Activated naive CD8-positive, alpha-beta T cell treated with anti-CD3 and anti-CD28 coated beads, Interleukin-2, amount 50 U/mL, for 16 hours (primary cell): ENCODE data around the gene SAMM50.

ENCODE experiments used
- DNase-seq: peaks from one replicate; pipeline ENCODE4 v3.0.0-alpha.2; 2020; ENCODE audit warnings: low read depth, low spot score

Gene SAMM50

GRCh38 chr22:43955040-43955882, at the start of gene SAMM50:
Gene SAMM50 (plus strand): TSS chr22:43955442. CDS start chr22:43955578, 136 bp downstream.
- peak; percentile 79 for DNase-seq

- no peak for DNase-seq
These were observed 49.6 kb upstream of the SAMM50 start for GRCh38 chr22:43905681-43906080.

GRCh38 chr22:43909708-43910107, 45.5 kb upstream of the SAMM50 start:
- DNase-seq: no peak

GRCh38 chr22:43910178-43910695, 45.0 kb upstream of the SAMM50 start:
- DNase-seq: no peak

GRCh38 chr22:43911351-43911750, 43.9 kb upstream of the SAMM50 start:
- DNase-seq: no peak

- no peak for DNase-seq
These were observed 37.7 kb upstream of the SAMM50 start for GRCh38 chr22:43917521-43917920.

GRCh38 chr22:43919106-43919973, 35.9 kb upstream of the SAMM50 start:
- no peak for DNase-seq

GRCh38 chr22:43921370-43921769, 33.9 kb upstream of the SAMM50 start:
- no peak for DNase-seq

GRCh38 chr22:43922123-43922522, 33.1 kb upstream of the SAMM50 start:
- no peak for DNase-seq

- no peak for DNase-seq
These were observed 32.1 kb upstream of the SAMM50 start for GRCh38 chr22:43923191-43923590.

GRCh38 chr22:43923631-43924464, 31.4 kb upstream of the SAMM50 start, which contains the start of gene PNPLA3:
Gene PNPLA3 (plus strand): TSS chr22:43923805. CDS start chr22:43923912, 107 bp downstream.
- DNase-seq: peak; percentile 64

- no peak for DNase-seq
These were observed 30.4 kb upstream of the SAMM50 start for GRCh38 chr22:43924877-43925276.

GRCh38 chr22:43925433-43926348, 29.6 kb upstream of the SAMM50 start:
- DNase-seq: no peak

GRCh38 chr22:43926349-43926710, 28.9 kb upstream of the SAMM50 start:
- DNase-seq: no peak

- no peak for DNase-seq
These were observed 26.8 kb upstream of the SAMM50 start for GRCh38 chr22:43928468-43928867.

GRCh38 chr22:43928908-43929307, 26.3 kb upstream of the SAMM50 start:
- no peak for DNase-seq

- DNase-seq: no peak
These were observed 23.5 kb upstream of the SAMM50 start for GRCh38 chr22:43931771-43932170.

GRCh38 chr22:43941449-43941848, 13.8 kb upstream of the SAMM50 start:
- DNase-seq: no peak

- DNase-seq: no peak
These were observed 10.4 kb upstream of the SAMM50 start for GRCh38 chr22:43944670-43945430.
